HCT116 (cell line): ENCODE measurements around the gene GRID2IP. TPM values are rescaled to one million over a fixed set of nuclear protein-coding genes. Genes with fewer than 3 reads are reported as not detected.
A peak's percentile ranks its signal among the peaks of the same experiment; 100 is the strongest.

ENCODE experiments used
- ATAC-seq: fragments of 200-7000 bp; cut with Tn5 transposase; 2 replicates; pipeline ENCODE4 v1.9.1; 2020; ENCODE audit warnings: mild to moderate bottlenecking, moderate library complexity
- BruUV-seq: library from RNA; stranded (reverse); fragments of 400-500 nt; replicated peaks from 2 replicates; lab custom pipeline; 2021; lab: Mats Ljungman, UMichigan
- CTCF ChIA-PET: fragments of 300-600 bp; sonication (Branson Sonifier 250); formaldehyde crosslinking; loops from one replicate; lab custom pipeline; 2021; ENCODE audit warnings: antibody characterized with exemption; lab: Charles Lee
- POLR2A ChIA-PET: fragments of 300-600, 350-600 bp; sonication (Branson Sonifier 250); formaldehyde crosslinking; loops from one replicate; lab custom pipeline; 2021; ENCODE audit warnings: antibody characterized with exemption; lab: Charles Lee
- RAD21 ChIA-PET, 2 experiments: fragments of 300-600 bp; sonication (Branson Sonifier 250); formaldehyde crosslinking; loops; one replicate each; lab custom pipeline; 2023; ENCODE audit warnings: low total read pairs in 2 of 2; ENCODE audit not compliant: uncharacterized antibody in 2 of 2, unreplicated experiment in 2 of 2, low non-redundant PET in 1 of 2; lab: Charles Lee
- DNase-seq: peaks from one replicate; pipeline ENCODE4 v3.0.0-alpha.2; 2010; ENCODE audit warnings: low read depth, low spot score
- H2AFZ ChIP-seq: fragments of 200-600 bp; shearing (Covaris generic), sonication (generic); 2 replicates; pipeline ENCODE4 v1.6.1; 2017; ENCODE audit warnings: low read depth, mixed run types, mixed read lengths, antibody characterized with exemption, low read length; ENCODE audit not compliant: poor library complexity, severe bottlenecking
- H3K27ac ChIP-seq: 2 replicates; pipeline ENCODE4 v1.5.1; 2012; ENCODE audit warnings: low read depth, low read length
- H3K27me3 ChIP-seq: fragments of 200-600 bp; sonication (generic); 2 replicates; pipeline ENCODE4 v1.6.1; 2016; ENCODE audit warnings: mixed run types, low read length, mixed read lengths; ENCODE audit not compliant: insufficient read depth
- H3K36me3 ChIP-seq, 2 experiments: fragments of 200-500 bp in 1 of 2; fragments of 200-600 bp in 1 of 2; sonication (Bioruptor generic) in 1 of 2; sonication (generic) in 1 of 2; 2 replicates each; pipeline versions ENCODE4 v1.5.1 to v1.6.1; 2014 to 2016; ENCODE audit warnings: low read length in 2 of 2, inconsistent platforms in 1 of 2, mixed read lengths in 1 of 2, mixed run types in 1 of 2; ENCODE audit not compliant: insufficient read depth in 2 of 2, control insufficient read depth in 1 of 2
- H3K4me1 ChIP-seq, 2 experiments: fragments of 200-600 bp in 1 of 2; sonication (generic) in 1 of 2; 2 replicates each; pipeline versions ENCODE4 v1.5.1 to v1.6.1; 2012 to 2017; ENCODE audit warnings: low read length in 2 of 2, inconsistent platforms in 1 of 2, mild to moderate bottlenecking in 1 of 2, mixed read lengths in 1 of 2, mixed run types in 1 of 2, moderate library complexity in 1 of 2; ENCODE audit not compliant: insufficient read depth in 2 of 2, control insufficient read depth in 1 of 2
- H3K4me2 ChIP-seq: fragments of 200-600 bp; sonication (generic); 2 replicates; pipeline ENCODE4 v1.6.1; 2017; ENCODE audit warnings: mixed run types, low read length, mixed read lengths
- H3K4me3 ChIP-seq, 2 experiments: fragments of 200-600 bp in 1 of 2; sonication (generic) in 1 of 2; replicated peaks in 1 of 2; 2 replicates each; pipeline ENCODE4 v1.5.1; 2011 to 2016; ENCODE audit warnings: low read length in 2 of 2, control low read depth in 1 of 2, low read depth in 1 of 2, mild to moderate bottlenecking in 1 of 2, mixed read lengths in 1 of 2, mixed run types in 1 of 2
- H3K79me2 ChIP-seq: fragments of 200-600 bp; sonication (generic); 2 replicates; pipeline ENCODE4 v1.6.1; 2017; ENCODE audit warnings: mild to moderate bottlenecking, mixed run types, low read length, moderate library complexity, mixed read lengths; ENCODE audit not compliant: insufficient read depth
- H3K9ac ChIP-seq: fragments of 200-600 bp; sonication (generic); 2 replicates; pipeline ENCODE4 v1.6.1; 2016; ENCODE audit warnings: low read length, mixed read lengths
- H3K9me2 ChIP-seq: fragments of 200-600 bp; sonication (generic), shearing (Covaris generic); 2 replicates; pipeline ENCODE4 v1.6.1; 2017; ENCODE audit warnings: mixed run types, mild to moderate bottlenecking, moderate library complexity; ENCODE audit not compliant: insufficient read depth
- H3K9me3 ChIP-seq, 2 experiments: fragments of 200-500 bp in 1 of 2; fragments of 200-600 bp in 1 of 2; sonication (Bioruptor generic) in 1 of 2; sonication (generic) in 1 of 2; 2 replicates each; pipeline ENCODE4 v1.6.1; 2014 to 2017; ENCODE audit warnings: low read length in 2 of 2, mixed read lengths in 2 of 2, inconsistent platforms in 1 of 2, low read depth in 1 of 2, mild to moderate bottlenecking in 1 of 2, mixed run types in 1 of 2, moderate library complexity in 1 of 2; ENCODE audit not compliant: control insufficient read depth in 1 of 2, insufficient read depth in 1 of 2
- H4K20me1 ChIP-seq: fragments of 200-600 bp; sonication (generic), shearing (Covaris generic); 2 replicates; pipeline ENCODE4 v1.6.1; 2017; ENCODE audit warnings: mixed run types, mild to moderate bottlenecking, moderate library complexity; ENCODE audit not compliant: insufficient read depth
- JUND ChIP-seq: IDR thresholded peaks from 2 replicates; pipeline ENCODE4 v1.6.1; 2012
- SIN3A ChIP-seq: IDR thresholded peaks from 2 replicates; pipeline ENCODE4 v1.6.1; 2012; ENCODE audit warnings: low read depth
- intact Hi-C: fragments of 100-400 bp; cut with micrococcal nuclease; formaldehyde crosslinking; loops from 2 replicates; pipeline ENCODE4 v1.10.0; 2022
- total RNA-seq: library from RNA; stranded (reverse); gene quantifications from one replicate; pipeline ENCODE4 v1.2.1, GENCODE V29; 2021; ENCODE audit not compliant: unreplicated experiment
- TF ChIP-seq, protein P1 (sequence below): IDR thresholded peaks from 2 replicates; pipeline ENCODE4 v1.6.1; 2011; ENCODE audit warnings: mild to moderate bottlenecking, low read length, moderate library complexity; ENCODE audit not compliant: insufficient replicate concordance; ENCODE audit errors: extremely low read depth
- TF ChIP-seq, protein P2 (sequence below), 3 experiments: fragments of 200-600 bp in 1 of 3; sonication (generic) in 1 of 3; IDR thresholded peaks in 2 of 3; conservative IDR thresholded peaks in 1 of 3; 2 replicates each; pipeline ENCODE4 v1.5.1; 2012 to 2017; ENCODE audit warnings: low read depth in 2 of 3, low read length in 2 of 3, antibody characterized with exemption in 1 of 3, borderline replicate concordance in 1 of 3, control low read depth in 1 of 3, mild to moderate bottlenecking in 1 of 3, mixed read lengths in 1 of 3, mixed run types in 1 of 3, moderate library complexity in 1 of 3; ENCODE audit not compliant: insufficient read depth in 1 of 3
- TF ChIP-seq, protein P3 (sequence below): IDR thresholded peaks from 2 replicates; pipeline ENCODE4 v1.6.1; 2012

The GRID2IP gene
- total RNA-seq, 1 experiment from 2014 or later: 3.2 TPM

DNA sequence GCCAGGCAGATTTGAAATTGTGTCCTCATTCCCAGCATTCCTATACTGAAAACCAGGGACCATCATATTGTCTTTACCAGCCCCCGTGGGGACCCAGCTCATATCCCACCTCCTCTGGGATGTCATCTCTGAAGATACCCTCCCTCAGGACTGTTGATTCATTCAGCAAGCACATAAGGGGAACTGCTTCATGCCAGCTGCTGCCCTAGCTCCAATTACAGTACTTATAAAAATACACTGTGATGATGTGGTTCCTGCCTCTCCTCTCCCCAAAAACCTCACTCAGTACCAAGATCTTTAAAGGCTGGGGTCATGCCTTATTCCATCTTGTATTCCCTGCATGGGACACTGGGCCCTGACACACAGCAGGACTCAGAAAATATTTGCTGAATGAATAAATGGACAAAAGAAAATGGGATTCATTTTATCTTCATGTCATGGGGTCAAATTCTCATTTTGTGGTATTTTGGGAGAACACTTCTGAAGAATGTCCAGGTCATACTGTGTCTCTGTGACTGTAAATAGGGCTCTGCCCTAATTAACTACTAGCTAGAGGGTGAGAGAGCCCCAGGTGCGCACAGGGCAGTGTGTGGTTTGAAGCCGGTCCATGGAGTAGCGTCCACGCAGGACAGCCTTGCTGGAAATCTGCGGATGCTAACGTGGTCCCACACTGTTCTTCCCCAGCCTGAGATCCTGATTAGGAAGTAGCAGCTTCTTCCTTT is 74.5 kb downstream of the GRID2IP start:
- no peak for ATAC-seq

DNA sequence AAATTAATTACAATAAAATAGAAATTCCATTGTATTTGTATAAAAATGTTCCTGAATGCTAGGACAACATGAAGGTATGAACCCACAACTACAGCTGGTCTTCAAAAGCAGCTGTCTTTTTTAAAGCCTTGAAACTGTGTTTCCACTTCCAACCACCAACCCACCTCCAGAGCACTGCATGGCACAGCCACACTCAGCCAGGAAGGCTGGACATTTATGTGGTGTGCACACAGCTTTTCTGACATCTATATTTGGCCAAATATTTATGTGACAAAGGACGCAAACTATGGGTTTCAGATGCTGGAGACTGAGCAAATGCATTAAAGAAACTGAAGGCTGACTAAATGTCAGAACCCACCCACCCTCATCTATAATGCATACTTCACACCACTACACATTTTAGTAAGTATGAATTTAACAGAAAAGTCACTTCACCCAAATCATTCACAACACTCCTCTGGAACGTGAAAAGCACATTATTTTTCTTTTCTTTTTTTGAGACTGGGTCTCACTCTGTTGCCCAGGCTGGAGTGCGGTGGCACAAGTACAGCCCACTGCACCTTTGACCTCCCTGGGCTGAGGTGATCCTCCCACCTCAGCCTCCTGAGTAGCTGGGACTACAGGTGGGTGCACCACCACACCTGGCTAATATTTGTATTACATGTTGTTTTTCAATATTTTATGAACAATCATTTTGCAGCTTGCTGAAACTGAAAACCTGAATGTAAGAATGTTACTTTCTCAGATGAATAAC is 75.7 kb downstream of the GRID2IP start:
- Histone ChIP-seq H2AFZ (no peak overlapping the region), H3K9ac (no peak overlapping the region), H3K27me3 (no peaks in the 10 kb centered on the region), H3K4me1 (peaks cover 0 to 8% of the 10 kb centered on the region in 2 experiments; a peak in 1 of 4 replicates), H4K20me1 (peaks cover 20% of the 10 kb centered on the region), H3K27ac (no peak overlapping the region), H3K36me3 (peaks cover 13 to 45% of the 10 kb centered on the region in 2 experiments; a peak in 2 of 4 replicates), H3K4me2 (no peak overlapping the region), H3K9me3 (no peaks in the 10 kb centered on the region), H3K4me3 (no peak overlapping the region), H3K79me2 (peaks cover 92% of the 10 kb centered on the region), H3K9me2 (no peaks in the 10 kb centered on the region)
- POLR2A ChIA-PET: no interaction called here
- CTCF ChIA-PET: no interaction called here
- TF ChIP-seq, protein P1, sequence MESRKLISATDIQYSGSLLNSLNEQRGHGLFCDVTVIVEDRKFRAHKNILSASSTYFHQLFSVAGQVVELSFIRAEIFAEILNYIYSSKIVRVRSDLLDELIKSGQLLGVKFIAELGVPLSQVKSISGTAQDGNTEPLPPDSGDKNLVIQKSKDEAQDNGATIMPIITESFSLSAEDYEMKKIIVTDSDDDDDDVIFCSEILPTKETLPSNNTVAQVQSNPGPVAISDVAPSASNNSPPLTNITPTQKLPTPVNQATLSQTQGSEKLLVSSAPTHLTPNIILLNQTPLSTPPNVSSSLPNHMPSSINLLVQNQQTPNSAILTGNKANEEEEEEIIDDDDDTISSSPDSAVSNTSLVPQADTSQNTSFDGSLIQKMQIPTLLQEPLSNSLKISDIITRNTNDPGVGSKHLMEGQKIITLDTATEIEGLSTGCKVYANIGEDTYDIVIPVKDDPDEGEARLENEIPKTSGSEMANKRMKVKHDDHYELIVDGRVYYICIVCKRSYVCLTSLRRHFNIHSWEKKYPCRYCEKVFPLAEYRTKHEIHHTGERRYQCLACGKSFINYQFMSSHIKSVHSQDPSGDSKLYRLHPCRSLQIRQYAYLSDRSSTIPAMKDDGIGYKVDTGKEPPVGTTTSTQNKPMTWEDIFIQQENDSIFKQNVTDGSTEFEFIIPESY: no peak
- TF ChIP-seq, protein P2, sequence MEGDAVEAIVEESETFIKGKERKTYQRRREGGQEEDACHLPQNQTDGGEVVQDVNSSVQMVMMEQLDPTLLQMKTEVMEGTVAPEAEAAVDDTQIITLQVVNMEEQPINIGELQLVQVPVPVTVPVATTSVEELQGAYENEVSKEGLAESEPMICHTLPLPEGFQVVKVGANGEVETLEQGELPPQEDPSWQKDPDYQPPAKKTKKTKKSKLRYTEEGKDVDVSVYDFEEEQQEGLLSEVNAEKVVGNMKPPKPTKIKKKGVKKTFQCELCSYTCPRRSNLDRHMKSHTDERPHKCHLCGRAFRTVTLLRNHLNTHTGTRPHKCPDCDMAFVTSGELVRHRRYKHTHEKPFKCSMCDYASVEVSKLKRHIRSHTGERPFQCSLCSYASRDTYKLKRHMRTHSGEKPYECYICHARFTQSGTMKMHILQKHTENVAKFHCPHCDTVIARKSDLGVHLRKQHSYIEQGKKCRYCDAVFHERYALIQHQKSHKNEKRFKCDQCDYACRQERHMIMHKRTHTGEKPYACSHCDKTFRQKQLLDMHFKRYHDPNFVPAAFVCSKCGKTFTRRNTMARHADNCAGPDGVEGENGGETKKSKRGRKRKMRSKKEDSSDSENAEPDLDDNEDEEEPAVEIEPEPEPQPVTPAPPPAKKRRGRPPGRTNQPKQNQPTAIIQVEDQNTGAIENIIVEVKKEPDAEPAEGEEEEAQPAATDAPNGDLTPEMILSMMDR (IDR thresholded peaks at IDR 0.05 in 2 of 3, conservative IDR thresholded peaks at IDR 0.05 in 1 of 3; ENCODE audit: borderline replicate concordance in 1 of 3, insufficient read depth in 1 of 3, low read depth in 2 of 3, low read length in 2 of 3): 0 out of 6 replicates have a peak, but pooled peaks of 1 of the 3 experiments have one; percentile 6
- BruUV-seq: no TSS peak
- intact Hi-C loops: no loop called here
- RAD21 ChIA-PET: no interaction called here
- ATAC-seq (peak; percentile 46), DNase-seq (no peak)

More for the DNA sequence above, 74.5 kb downstream of the GRID2IP start:
- H3K4me1 ChIP-seq: peaks cover 0 to 8% of the 10 kb centered on the region in 2 experiments; a peak in 2 of 4 replicates
- RAD21 ChIA-PET: no interaction called here
- no peak overlapping the region for H3K4me2 ChIP-seq
- peaks cover 14 to 45% of the 10 kb centered on the region in 2 experiments; a peak in 2 of 4 replicates for H3K36me3 ChIP-seq
- no peak overlapping the region for H3K9ac ChIP-seq
- TF ChIP-seq, protein P3, sequence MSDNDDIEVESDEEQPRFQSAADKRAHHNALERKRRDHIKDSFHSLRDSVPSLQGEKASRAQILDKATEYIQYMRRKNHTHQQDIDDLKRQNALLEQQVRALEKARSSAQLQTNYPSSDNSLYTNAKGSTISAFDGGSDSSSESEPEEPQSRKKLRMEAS: no peak
- no peak for TF ChIP-seq JUND
- TF ChIP-seq SIN3A: no peak
- TF ChIP-seq, all 23 proteins: peak for 0
- no peaks in the 10 kb centered on the region for H3K9me3 ChIP-seq
- no peak for DNase-seq
- no peaks in the 10 kb centered on the region for H3K9me2 ChIP-seq
- no peaks in the 10 kb centered on the region for H3K27me3 ChIP-seq
- H2AFZ ChIP-seq: no peak overlapping the region
- H3K79me2 ChIP-seq: peaks cover 98% of the 10 kb centered on the region
- peaks cover 23% of the 10 kb centered on the region for H4K20me1 ChIP-seq
- POLR2A ChIA-PET: no interaction called here
- no TSS peak for BruUV-seq
- H3K4me3 ChIP-seq: no peak overlapping the region
- CTCF ChIA-PET: no interaction called here
- H3K27ac ChIP-seq: no peak overlapping the region
- intact Hi-C loops: no loop called here
